SK-N-MC (cell line): ENCODE measurements around the gene C19orf44.

Experiments
- EZH2 ChIP-seq: fragments of 200-600 bp; sonication (generic); IDR thresholded peaks from one replicate; pipeline ENCODE4 v1.6.1; 2017; ENCODE audit warnings: antibody characterized with exemption
- FOXP2 ChIP-seq: optimal IDR thresholded peaks from 2 replicates; pipeline ENCODE3; 2011; ENCODE audit warnings: mild to moderate bottlenecking, moderate library complexity; ENCODE audit not compliant: insufficient read depth; ENCODE audit errors: extremely low read length, control extremely low read depth
- POLR2AphosphoS5 ChIP-seq: IDR thresholded peaks from 2 replicates; pipeline ENCODE4 v1.6.1; 2012; ENCODE audit warnings: mild to moderate bottlenecking, low read depth, low read length, borderline replicate concordance

DNA sequence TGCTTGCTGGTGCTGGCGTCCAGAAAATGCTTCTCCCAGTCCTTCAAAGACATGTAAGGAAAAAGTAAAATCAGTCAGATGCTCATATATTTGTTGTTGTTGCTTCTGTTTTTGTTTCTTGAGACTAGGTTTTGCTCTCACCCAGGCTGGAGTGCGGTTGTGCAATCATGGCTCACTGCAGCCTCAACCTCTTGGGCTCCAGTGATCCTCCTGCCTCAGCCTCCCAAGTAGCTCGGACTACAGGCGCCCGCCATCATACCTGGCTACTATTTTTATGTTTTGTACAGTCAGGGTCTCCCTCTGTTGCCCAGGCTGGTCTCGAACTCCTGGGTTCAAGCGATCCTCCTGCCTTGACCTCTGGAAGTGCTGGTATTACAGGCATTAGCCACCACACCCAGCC, 13.4 kb upstream of the C19orf44 start:
- TF ChIP-seq POLR2AphosphoS5 (no peak), EZH2 (no peak), FOXP2 (no peak)
